HG03575 (cell line): ENCODE results near the gene SC5D.

ENCODE experiments used
- ATAC-seq: cut with Tn5 transposase; IDR thresholded peaks from one replicate; pipeline ENCODE4 v1.9.1; 2021; ENCODE audit not compliant: unreplicated experiment, insufficient number of reproducible peaks, low FRiP score; ENCODE audit errors: extremely low read depth

The SC5D gene

GRCh38 chr11:121348220-121348875, 55.8 kb downstream of the SC5D start:
- ATAC-seq, result no peak

- ATAC-seq, result no peak
Measured at GRCh38 chr11:121349790-121350189, 57.2 kb downstream of the SC5D start.

DNA sequence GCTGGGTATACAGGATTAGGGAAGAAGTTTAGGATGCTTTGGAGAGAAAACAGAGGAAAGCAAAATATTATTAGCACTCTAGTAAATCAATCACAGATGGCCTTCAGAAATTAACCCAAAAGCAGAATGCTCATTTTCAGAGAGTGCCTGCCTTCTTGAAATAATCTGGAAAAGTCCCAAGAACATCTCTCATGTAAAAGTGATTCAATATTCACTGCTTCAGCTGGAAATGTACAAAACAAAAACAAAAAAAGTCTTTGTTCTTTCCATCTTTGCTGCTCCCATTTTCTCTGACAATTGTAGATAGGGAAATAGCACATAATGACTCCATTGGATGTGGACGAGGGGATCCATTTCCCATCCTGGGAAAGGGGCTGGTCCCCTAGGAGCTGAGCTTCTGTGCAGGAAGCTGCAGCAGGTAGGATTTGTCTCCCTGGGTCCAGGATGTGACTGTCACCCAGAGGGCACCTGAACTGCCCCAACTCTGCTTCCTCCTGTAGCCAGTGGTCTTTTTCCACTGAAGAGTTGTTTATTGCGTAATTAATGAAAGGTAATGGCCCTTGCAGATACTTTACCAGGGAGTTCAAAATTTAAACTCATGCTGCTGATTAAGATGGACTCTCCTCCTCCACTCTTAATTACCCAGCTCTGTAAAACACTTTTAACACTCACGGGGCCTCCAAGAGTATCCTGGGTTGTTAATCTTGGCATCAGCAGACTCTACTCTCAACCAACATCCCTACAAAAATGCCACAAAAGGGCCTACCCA, 57.9 kb downstream of the SC5D start:
- no peak for ATAC-seq

GRCh38 chr11:121351083-121351630, 58.6 kb downstream of the SC5D start:
- no peak for ATAC-seq

- no peak for ATAC-seq
Measured at GRCh38 chr11:121352251-121352891, 59.8 kb downstream of the SC5D start.

DNA sequence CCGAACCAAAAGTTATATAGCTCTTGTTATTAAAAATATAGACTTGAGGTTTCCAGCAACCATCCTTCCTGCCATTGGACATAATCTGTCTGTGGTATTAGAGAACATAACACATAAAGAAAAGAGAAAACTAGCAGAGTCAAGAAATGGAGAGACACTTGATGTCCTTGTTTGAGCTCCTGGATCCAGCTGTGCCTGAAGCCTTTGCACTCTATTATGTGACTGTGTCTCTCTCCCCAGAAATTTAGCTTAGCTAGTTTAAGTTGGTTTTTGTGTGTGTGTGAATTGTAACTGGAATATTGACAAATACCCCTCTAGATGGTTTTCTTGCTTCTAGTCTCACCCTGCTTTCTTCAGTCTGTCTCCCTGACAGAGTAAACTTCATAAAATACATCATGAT, 61.6 kb downstream of the SC5D start:
- ATAC-seq, result no peak

DNA sequence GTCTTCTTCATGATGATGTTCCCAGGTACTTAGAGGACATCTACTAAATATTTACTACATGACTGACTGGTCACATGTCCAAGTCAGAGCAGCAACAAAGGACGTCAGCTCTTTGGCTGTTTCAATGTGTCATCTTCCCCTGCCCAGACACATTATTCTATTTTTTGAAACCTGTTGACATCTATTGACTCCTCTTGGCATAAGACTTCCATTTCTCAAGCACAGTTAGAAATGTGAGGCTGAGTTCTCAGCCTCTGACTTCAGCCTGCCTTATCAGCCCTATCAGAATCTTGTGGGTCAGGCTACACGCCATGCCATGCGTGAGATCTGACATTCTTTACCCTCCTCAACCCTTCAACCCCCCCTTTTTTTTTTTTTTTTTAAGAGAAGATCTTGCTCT, 63.8 kb downstream of the SC5D start:
- ATAC-seq, result no peak
